Measurements from ENCODE around the gene SORCS2.

- TF ChIP-seq POLR2A (IDR thresholded peaks at IDR 0.05), result no peak
- no peak for TF ChIP-seq CTCF (IDR thresholded peaks at IDR 0.05)
- no peak for TF ChIP-seq EP300 (IDR thresholded peaks at IDR 0.05)
These were observed 52.5 kb downstream of the SORCS2 start for GRCh38 chr4:7244751-7245320.
